HG03457 (cell line): Measurements from ENCODE around the gene SLC25A11.
A peak's percentile ranks its signal among the peaks of the same experiment; 100 is the strongest.

Experiments used
- ATAC-seq: cut with Tn5 transposase; IDR thresholded peaks from one replicate; pipeline ENCODE4 v1.9.1; 2021; ENCODE audit warnings: moderate number of reproducible peaks; ENCODE audit not compliant: unreplicated experiment

Gene SLC25A11

DNA sequence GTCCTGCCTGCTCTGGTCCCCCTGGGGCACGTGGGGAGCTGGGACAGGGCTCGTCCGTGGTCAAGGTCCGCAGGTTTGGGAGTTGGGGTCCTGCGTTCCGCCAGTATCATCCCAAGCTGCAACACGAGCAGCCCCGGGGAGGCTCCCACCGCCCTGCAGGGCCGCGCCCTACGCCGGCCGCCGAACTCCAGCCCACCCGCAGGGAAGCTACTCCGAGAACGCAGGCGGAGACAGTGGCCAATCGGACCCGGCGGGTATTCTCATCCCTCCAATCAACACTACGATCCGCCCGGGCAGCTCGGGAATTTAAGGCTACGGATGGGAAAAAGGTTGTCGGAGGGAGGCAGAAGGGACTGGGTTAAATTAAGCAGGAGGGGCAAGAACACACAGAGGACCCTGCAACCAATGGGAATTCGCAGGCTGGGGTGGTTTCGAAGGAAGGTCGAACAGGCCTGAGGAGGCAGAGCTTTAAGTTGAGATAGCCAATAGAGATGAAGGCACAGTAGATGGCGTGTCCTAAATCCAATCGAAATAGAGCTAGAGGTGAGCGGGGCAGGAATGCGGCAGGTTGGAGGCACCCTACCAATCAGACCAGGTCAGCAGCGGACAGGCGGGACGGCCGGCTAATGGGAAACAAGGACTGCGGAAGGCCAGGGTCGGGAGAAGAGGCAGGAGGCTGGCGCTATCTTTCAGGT lies 27.1 kb upstream of the SLC25A11 start:
- ATAC-seq, result peak; percentile 73

DNA sequence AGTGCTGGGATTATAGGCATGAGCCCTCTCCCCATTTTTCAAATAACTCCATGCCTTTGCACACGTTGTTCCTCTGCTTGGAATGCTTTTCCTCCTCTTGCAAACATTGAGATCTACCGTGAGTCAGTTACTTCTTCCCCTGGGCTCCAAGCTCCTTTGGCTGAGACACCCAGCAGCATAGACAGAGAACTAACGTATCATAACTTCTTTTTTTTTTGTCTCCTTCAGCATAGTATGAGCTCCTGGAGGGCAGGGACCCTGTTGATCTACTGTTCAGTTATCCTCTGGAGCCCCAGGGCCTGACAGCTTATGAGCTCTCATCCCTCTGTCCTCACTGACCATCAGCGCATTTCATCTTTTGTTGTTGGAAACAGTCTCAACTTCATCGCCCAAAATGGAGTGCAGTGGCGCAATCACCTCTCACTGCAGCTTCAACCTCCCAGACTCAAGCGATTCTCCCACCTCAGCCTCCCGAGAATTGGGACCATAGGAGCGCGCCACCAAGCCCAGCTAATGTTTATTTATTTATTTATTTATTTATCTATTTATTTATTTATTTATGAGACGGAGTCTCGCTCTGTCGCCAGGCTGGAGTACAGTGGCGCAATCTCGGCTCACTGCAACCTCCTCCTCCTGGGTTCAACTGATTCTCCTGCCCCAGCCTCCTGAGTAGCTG lies 25.6 kb upstream of the SLC25A11 start:
- ATAC-seq, result no peak

DNA sequence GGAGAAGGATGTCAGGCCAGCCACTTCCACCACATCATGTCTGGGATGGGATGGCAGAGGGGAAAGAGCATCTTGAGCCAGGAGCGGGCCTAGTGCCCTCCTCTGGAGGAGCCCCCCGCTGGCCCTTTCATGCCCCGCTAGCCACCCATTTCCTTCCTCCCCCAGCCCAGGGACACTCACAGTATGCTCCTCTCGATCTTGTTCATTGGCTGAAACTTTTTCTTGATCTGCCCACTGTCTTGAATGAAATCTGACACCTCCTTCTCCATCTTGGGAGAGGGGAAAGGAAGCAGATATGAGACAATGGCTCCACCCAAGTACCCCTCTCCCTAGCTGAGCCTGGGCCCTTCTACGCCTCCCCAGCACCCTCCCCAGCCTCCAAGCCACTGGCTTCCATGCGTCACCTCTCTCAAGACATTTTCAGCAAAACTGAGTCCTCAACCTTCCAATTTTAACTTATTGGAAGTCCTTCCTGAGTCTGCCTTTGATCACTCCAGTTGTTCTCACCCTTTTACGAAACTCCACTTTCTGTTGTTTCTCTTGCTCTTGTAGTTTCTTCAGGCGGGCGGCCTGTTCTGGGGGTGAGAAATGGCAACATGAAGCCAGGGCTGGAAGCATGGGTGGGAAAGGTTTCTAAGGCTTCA lies 20.6 kb upstream of the SLC25A11 start:
- no peak for ATAC-seq

DNA sequence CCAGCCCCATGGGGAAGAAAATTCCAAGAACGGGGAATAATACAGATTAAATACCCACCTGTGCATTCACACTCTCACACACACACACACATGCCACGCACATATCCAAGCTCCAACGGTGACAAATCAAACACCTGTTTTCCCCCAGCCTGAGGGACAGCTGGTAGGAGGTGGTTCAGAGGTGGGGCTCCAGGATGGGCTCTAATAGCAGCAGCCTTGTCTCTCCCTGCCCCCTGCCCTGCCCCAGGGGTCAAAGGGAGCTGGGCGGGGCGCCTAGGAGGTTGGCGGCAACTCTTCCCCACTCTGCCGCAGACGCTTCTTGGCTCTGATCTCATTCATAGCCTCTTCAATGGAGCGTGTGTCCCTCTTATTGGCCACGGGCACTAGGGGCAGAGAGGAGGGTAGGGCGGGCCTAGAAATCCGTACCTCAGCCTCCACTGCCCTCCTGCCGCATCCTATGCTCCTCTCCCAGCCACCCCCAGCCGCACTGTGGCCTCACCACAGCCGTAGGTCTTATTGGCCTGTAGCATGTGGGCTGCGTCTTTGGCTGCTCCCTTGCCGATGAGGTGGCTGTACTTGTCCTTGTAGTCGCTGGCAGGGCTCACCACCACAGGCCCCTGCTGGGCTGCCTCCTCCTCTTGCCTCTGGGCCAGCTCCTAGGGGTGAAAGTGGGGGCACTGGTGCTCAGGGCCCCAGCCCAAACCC lies 19.6 kb upstream of the SLC25A11 start:
- no peak for ATAC-seq

DNA sequence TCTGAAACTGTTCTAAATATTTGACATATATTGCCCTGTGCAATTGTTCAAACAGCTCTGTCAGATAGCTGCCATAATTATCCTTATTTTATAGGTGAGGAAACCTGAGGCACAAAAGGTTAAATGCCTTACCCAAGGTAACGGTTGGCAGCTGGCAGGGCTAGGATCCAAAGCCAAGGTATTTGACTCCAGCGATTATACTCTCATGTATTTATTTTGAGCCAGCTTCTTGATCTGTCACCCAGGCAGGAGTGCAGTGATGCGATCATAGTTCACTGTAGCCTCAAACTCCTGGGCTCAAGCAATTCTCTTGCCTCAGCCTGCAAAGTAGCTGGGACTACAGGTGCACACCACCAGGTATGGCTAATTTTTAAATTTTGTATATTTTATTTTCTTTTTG lies 18.3 kb upstream of the SLC25A11 start:
- ATAC-seq, result no peak

DNA sequence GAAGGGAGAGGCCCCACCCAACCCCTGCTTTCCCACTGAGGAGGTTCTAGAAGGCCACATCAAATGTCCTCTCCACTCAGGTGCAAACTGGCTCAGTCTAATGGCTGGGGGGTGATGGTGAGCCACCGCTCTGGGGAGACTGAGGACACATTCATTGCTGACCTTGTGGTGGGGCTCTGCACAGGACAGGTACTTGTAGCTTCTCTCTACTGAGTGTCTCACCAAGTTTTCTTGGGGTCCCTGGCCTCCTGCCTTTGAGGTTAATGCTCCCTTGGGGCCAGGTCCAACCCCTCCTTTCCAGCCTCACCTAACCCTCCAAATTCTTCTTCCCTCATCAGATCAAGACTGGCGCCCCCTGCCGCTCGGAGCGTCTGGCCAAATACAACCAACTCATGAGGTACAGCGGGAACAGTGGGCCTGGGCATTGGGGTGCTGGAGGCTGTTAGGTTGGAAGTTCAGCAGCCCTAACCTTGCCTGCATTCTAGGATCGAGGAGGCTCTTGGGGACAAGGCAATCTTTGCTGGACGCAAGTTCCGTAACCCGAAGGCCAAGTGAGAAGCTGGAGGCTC lies 16.7 kb upstream of the SLC25A11 start:
- no peak for ATAC-seq

DNA sequence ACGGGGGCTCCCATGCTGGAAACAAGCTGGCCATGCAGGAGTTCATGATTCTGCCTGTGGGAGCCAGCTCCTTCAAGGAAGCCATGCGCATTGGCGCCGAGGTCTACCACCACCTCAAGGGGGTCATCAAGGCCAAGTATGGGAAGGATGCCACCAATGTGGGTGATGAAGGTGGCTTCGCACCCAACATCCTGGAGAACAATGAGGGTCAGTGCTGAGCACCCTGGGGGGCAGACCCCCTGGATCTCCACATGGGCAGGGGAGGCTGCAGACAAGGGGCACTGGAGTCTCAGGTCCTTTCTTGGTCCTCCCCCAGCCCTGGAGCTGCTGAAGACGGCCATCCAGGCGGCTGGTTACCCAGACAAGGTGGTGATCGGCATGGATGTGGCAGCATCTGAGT lies 15.2 kb upstream of the SLC25A11 start:
- ATAC-seq, result no peak

DNA sequence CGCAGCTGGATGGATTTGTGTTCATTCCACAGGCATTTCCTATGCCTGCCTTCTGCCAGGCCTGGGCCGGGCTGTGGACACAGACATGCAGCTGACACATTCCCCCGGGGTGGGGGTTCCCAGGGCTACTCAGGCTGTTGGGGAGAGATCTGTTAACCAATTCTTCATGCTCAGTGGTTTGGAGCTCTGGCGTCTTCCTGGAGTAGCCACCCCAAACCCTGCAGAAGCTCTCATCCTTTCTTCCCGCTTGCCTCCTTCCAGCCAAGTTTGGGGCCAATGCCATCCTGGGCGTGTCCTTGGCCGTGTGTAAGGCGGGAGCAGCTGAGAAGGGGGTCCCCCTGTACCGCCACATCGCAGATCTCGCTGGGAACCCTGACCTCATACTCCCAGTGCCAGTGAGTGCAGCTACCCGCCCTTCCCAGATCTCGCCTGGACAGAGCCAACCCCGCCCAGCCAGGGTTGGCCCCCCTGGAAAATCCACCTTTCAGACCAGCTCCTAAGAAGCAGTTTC lies 13.7 kb upstream of the SLC25A11 start:
- no peak for ATAC-seq

DNA sequence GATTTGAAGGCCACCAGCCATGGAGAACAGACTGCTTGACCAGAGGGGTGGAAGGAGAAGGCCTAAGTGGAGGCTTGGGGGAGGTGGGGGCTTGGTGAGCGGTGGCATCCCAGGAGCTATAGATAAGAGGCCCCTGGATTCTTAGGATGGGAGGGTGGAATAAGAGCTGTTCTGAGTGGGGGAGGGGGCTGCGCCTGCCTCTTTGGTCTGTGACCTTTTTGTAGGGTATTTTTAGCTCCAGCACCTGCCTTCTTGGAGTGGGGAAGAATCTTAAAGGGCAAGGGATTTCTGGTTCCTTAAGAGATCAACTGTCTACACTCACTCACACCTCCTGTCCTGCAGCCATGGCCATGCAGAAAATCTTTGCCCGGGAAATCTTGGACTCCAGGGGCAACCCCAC lies 11.6 kb upstream of the SLC25A11 start:
- no peak for ATAC-seq

DNA sequence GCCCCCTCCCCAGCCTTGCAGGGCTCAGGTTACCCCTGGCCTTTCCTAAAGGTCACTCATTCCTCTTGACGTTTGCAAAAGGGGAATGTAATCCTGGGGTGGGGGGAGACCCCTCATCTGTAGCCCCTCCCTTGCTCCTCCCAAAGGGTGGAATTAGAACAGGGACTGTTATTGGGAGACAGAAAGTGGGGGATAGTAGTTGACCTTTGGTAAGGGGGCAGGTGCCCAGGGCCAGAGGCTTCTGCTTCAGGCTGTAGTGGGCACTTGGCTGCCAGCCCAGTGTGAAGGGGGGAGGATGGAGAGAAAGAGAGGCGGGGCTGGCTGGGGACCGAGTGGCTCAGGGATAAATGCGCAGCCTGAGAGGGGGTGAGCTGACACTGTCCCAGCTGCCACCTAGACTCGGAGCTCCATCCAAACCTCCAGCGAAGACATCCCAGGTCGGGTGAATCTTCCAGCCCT lies 10.9 kb upstream of the SLC25A11 start, which contains the start of gene ENO3:
ENO3 (plus strand) TSS at position 374 of the 459 bp plus-strand sequence. CDS start 711 bp downstream, outside the sequence.
- ATAC-seq, result no peak

DNA sequence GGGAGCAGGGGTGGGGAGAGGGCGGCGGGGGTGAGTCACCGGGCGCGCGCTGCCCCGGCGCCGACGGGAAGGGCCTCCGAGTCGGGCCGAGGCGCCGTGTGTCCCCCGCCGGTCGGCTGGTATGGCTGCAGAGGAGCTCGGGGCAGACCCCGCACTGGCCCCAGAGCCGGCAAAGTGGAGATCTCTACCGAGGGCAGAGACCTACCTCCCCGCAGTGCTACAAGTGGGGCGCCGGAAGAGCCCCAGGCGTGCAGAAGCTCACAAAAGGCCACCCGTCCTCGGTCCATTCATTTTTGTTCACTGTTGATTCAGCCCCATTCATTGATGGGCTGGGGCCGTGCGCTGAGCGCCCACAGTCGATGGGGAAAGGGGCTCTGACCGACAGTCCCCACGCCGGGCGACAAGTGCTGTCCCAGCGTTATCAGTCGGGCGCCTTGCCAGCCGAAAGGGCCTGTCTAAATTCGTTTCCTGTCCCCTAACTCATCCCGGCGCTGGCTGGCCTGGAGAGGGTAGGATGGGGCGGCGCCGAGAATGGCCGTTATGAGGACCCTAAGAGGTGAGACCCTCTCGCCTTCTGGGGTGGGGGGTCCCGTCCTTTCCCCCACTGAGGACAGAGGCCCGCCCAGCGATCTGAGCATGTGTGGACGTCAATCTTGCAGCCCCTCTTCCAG lies 10.4 kb upstream of the SLC25A11 start:
- ATAC-seq, result no peak

DNA sequence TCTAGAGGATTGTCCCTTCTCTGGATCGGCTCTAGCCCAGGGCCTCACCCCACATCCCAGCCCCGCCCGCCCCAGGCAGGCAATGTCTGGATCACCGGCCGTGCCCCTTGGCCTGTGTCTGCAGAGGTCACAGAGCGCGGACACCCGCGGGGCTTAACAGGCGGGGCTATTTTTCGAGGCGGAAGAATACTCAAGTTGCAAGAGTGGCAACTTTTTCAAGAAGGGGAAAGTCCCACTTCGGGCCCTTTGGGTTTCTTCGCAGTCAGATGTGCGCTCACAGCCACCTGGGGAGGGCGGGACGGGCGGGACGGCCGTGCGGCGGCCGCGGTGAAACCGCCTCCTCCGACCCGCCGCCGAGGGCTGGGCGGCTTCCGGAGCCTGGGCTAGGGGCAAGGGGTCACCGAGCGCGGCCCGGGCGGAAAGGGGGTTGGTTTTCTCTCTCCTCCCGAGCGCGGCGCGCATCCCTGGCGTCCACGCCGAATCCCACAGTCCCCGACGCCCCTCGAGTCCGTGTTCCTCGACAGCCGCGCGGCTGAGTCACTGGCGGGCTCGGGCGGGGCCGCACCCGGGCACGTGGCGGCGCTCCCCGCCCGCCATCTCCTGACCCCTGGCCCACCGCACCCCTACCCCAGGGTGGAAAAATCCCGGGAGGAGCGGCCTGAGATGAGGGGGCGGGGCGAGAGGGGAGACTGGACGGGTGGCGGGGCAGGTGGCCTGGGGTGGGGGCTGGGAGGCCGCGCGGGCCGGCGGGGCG lies 9.7 kb upstream of the SLC25A11 start:
- ATAC-seq, result no peak

DNA sequence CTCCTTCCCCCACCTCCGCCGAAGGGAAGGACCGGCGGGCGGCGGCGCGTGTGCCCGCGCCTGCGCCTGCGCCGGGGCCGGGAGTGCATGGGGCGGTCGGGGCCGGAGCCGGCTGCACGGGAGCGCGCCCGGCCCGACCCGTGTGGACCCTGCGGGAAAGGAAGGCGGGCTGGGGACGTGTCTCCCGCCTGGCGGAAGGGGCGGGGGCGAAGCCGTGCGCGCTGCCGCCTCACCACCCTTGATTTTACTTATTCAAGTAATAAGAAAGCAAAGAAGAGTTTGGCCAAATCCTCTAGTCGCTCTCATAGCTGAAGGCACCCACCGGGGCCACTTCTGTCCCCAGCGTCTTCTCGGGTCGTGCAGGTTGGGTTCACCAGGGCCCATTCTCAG lies 9.1 kb upstream of the SLC25A11 start:
- no peak for ATAC-seq

DNA sequence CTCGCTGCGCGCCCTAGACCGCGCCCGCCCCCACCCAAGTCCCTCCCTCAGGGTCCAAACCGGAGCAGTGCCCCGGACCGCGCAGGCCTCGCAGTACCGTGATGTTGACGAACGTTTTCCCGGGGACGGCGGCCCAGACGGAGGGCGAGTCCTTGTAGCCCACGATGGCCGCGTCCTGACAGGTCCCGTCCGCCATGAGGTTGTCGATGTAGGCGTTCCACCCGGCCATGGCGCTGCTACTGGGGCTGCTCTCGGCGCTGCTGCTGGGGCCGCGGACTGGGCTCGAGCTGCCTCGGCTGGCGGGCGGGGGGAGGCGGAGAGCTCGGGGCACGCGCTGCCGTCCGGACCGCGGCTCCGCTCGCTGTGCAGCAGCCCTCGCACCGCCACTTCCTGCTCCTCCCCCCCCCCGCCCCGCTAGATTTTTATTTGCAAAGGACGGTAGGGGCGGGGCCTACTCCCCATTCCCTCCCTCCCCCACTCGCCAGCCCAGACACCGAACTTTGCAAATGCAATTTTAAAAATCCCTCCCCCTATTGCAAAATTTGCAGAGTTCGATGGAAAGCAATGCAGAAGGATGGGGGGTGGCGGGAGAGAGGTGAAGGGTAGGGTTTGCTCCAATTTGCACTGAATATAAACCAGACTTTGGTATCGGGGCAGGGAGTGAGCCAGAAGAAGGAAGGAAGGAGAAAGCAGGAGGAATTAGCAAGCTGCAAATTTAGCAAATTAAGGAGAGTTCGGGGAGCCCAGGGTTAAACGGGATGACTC lies 8.5 kb upstream of the SLC25A11 start, which contains the start of gene PFN1:
PFN1 (minus strand) TSS at position 365 of the 765 bp plus-strand sequence; CDS start at position 229, 136 bp downstream.
- ATAC-seq, result no peak

DNA sequence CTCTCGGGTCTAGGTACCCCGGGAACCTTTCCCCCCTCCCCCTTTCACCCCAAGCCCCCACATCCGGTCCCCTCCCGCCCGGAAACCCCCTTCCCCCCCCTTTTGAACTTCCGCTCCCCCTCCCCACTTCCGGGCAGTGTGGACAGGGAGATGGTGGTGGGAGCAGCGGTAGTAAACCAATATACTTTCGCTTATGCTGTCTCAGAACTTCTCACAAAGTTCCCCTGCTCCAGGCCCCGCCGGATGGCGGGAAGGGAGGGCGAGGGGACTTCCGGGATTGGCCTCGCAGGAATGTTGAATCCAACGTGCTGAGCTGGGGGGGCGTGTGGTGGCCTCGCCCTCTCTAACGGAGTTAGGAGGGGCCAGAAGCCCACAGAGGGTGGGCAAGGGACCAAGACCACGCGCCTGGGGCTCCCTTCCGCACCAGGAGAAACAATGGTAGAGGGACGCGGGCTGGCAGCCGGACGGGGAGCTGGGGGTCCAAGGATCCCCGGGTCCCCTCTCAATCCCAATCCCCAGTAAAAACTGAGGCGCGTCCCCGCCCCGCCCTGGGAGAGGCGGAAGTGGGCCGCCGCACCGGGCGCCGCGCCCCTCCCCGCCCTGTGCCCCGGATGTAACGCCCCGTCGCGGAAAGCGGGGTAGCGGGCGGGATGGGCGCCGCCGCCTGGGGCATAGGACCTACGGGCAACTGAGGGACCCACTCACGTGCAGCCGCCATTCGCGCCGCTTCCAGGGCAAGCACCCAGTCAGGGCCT lies 7.7 kb upstream of the SLC25A11 start:
- no peak for ATAC-seq

DNA sequence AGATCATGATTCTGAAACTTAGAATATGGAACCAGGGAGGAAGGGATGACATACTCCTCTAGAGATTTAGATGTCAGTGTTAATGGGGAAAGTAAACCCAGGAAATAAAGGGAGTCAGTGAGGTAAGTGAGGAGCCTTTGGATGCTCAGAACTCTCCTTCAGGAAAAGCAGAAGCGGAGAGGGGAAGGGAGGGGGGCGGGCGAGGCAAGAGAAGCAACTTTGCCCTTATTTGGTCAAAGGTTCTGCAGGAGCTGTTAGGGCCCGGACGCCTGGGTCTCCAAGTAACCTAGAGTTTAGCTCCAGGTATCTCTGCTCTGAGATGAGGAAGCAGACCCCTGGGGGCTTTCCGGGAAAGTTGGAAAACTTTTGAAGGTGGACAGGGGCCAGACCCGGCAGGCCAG lies 7.2 kb upstream of the SLC25A11 start:
- no peak for ATAC-seq

DNA sequence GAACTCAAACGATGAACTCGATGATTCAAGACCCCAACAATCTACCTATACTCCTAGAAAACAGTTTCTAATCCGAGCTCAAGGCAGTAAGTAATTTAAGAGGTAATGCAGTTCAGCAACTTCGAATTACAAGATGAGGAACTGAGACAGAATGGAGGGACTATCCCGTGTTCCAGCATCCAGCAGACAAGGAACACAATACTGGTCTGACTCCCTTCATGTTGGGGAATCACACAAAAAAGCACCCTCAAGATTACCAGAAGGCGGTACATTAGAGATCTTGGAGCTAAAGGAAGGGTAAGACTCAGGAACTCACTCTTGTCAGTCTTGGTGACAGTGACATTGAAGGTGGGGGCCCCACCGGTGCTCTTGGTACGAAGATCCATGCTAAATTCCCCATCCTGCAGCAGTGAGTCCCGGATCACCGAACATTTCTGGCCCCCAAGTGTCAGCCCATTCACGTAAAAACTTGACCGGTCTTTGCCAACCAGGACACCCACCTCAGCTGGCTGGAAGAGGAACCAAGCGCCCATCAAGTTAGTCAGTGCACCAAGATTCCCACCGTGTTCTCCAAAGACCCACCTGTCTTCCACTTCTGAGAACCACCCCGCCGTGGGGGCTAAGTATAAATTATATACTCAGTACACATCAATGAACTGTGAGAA lies 6.6 kb upstream of the SLC25A11 start:
- ATAC-seq, result no peak

DNA sequence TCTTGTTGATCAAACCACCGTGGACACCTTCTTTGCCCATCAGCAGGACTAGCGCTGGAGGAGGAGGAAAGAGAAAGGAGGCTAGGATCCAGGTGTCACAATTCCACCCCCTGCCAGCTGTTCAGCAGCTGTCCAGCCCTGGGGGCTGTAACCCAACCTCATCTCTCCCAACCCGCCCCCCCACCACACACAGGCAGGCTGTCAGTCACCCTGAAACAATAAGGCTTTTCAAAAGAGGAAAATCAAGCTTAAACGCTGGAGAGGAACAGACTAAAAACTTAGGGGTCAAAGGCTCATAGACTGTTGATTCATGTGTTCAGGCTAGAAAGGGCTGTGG lies 6.1 kb upstream of the SLC25A11 start:
- no peak for ATAC-seq
